Astrocyte (in vitro differentiated cells and primary cell): Measurements from ENCODE around the gene TRMT112. TPM values are rescaled to one million over a fixed set of nuclear protein-coding genes. Genes with fewer than 3 reads are reported as not detected.
A peak's percentile ranks its signal among the peaks of the same experiment; 100 is the strongest.

Experiments
- DNase-seq: peaks from one replicate; pipeline ENCODE4 v3.0.0-alpha.2; 2010; ENCODE audit warnings: low read depth
- FAIRE-seq: peaks from 2 replicates; lab custom pipeline; 2011; peaks lifted over from hg19 to GRCh38; lab: Jason Lieb, UNC
- H2AFZ ChIP-seq: 2 replicates; pipeline ENCODE4 v1.6.0; 2012; ENCODE audit warnings: low read depth, low read length, inconsistent platforms
- H3K27ac ChIP-seq: 2 replicates; pipeline ENCODE4 v1.5.1; 2011; ENCODE audit warnings: low read depth, low read length, inconsistent platforms
- H3K27me3 ChIP-seq: 2 replicates; pipeline ENCODE4 v1.6.0; 2011; ENCODE audit warnings: low read length, inconsistent platforms; ENCODE audit not compliant: insufficient read depth
- H3K36me3 ChIP-seq: 2 replicates; pipeline ENCODE4 v1.5.1; 2011; ENCODE audit warnings: low read length, inconsistent platforms; ENCODE audit not compliant: insufficient read depth
- H3K4me1 ChIP-seq: 2 replicates; pipeline ENCODE4 v1.5.1; 2011; ENCODE audit warnings: low read length, inconsistent platforms; ENCODE audit not compliant: insufficient read depth
- H3K4me2 ChIP-seq: 2 replicates; pipeline ENCODE4 v1.6.0; 2012; ENCODE audit warnings: low read length, inconsistent platforms
- H3K4me3 ChIP-seq: 2 replicates; pipeline ENCODE4 v1.5.1; 2011; ENCODE audit warnings: low read depth, mild to moderate bottlenecking, low read length, inconsistent platforms; ENCODE audit not compliant: insufficient read depth
- H3K79me2 ChIP-seq: 2 replicates; pipeline ENCODE4 v1.6.0; 2012; ENCODE audit warnings: mild to moderate bottlenecking, low read length, inconsistent platforms; ENCODE audit not compliant: insufficient read depth
- H3K9ac ChIP-seq: 2 replicates; pipeline ENCODE4 v1.6.0; 2012; ENCODE audit warnings: mild to moderate bottlenecking, low read length, inconsistent platforms
- H3K9me3 ChIP-seq: 2 replicates; pipeline ENCODE4 v1.5.1; 2012; ENCODE audit warnings: low read depth, mild to moderate bottlenecking, low read length, inconsistent platforms; ENCODE audit not compliant: insufficient read depth
- H4K20me1 ChIP-seq: 2 replicates; pipeline ENCODE4 v1.6.0; 2012; ENCODE audit warnings: low read length, inconsistent platforms; ENCODE audit not compliant: insufficient read depth
- H3K27ac Mint-ChIP-seq: one replicate; pipeline ENCODE4 v1.8.0; 2021; ENCODE audit warnings: mild to moderate bottlenecking, mixed read lengths; ENCODE audit not compliant: unreplicated experiment
- H3K27me3 Mint-ChIP-seq: one replicate; pipeline ENCODE4 v1.8.0; 2021; ENCODE audit warnings: low read depth, mixed read lengths; ENCODE audit not compliant: unreplicated experiment
- H3K36me3 Mint-ChIP-seq: one replicate; pipeline ENCODE4 v1.8.0; 2021; ENCODE audit warnings: low read depth, mixed read lengths; ENCODE audit not compliant: unreplicated experiment
- H3K4me1 Mint-ChIP-seq: one replicate; pipeline ENCODE4 v1.8.0; 2021; ENCODE audit warnings: low read depth, mixed read lengths; ENCODE audit not compliant: unreplicated experiment
- H3K4me3 Mint-ChIP-seq: one replicate; pipeline ENCODE4 v1.8.0; 2021; ENCODE audit warnings: mild to moderate bottlenecking, moderate library complexity, mixed read lengths; ENCODE audit not compliant: unreplicated experiment
- H3K9me3 Mint-ChIP-seq: one replicate; pipeline ENCODE4 v1.8.0; 2021; ENCODE audit warnings: mild to moderate bottlenecking, mixed read lengths; ENCODE audit not compliant: unreplicated experiment
- EZH2 ChIP-seq: IDR thresholded peaks from 2 replicates; pipeline ENCODE4 v1.6.1; 2012; ENCODE audit warnings: mild to moderate bottlenecking, low read length, inconsistent platforms; ENCODE audit not compliant: insufficient read depth
- total RNA-seq: library from RNA; stranded (reverse); gene quantifications from 2 replicates; pipeline ENCODE4 v1.2.1, GENCODE V29; 2021
- TF ChIP-seq, protein P1 (sequence below): IDR thresholded peaks from 2 replicates; pipeline ENCODE4 v1.5.1; 2011; ENCODE audit warnings: low read depth, mild to moderate bottlenecking, inconsistent platforms, low read length, moderate library complexity; ENCODE audit not compliant: insufficient read depth

The TRMT112 gene
- total RNA-seq, 1 donor from 2014 or later: 146 TPM

DNA sequence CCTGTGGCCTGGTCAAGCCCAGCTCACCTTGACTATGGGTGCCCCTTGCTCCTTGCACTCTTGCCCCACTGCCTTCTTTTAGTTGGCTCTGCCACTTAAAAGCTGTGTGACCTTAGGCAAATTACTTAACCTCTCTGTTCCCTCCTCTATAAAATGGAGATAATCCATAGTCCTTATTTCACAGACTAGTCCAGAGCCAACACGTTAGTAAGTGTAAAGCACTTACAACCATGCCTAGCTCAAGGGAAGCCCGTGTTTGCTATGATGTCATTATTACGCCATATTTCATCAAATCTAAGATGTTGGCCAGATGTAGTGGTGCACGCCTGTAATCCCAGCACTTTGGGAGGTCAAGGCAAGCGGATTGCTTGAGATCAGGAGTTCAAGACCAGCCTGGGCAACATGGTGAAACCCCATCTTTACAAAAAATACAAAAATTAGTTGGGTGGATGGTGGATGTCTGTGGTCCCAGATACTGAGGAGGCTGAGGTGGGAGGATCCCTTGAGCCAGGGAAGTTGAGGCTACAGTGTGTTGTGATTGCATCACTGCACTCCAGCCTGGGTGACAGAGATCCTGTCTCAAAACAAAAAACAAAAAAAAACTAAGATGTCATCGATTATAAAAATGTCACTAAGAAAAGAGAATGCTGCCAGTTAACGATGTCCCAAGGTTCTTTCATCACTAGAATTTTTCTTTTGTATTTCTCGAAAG is 20.3 kb upstream of the TRMT112 start:
- Histone ChIP-seq H2AFZ (no peak overlapping the region), H3K4me2 (no peak overlapping the region), H3K4me1 (peaks cover 12% of the 10 kb centered on the region), H3K27ac (no peak overlapping the region), H4K20me1 (no peaks in the 10 kb centered on the region), H3K9me3 (no peaks in the 10 kb centered on the region), H3K36me3 (no peaks in the 10 kb centered on the region), H3K9ac (no peak overlapping the region), H3K27me3 (no peaks in the 10 kb centered on the region), H3K4me3 (no peak overlapping the region), H3K79me2 (no peaks in the 10 kb centered on the region)
- FAIRE-seq (no peak), DNase-seq (no peak)
- H3K27me3 Mint-ChIP-seq: peaks cover 12% of the 10 kb centered on the region
- H3K9me3 Mint-ChIP-seq: no peaks in the 10 kb centered on the region
- no peaks in the 10 kb centered on the region for H3K36me3 Mint-ChIP-seq
- TF ChIP-seq EZH2: no peak
- TF ChIP-seq, protein P1, sequence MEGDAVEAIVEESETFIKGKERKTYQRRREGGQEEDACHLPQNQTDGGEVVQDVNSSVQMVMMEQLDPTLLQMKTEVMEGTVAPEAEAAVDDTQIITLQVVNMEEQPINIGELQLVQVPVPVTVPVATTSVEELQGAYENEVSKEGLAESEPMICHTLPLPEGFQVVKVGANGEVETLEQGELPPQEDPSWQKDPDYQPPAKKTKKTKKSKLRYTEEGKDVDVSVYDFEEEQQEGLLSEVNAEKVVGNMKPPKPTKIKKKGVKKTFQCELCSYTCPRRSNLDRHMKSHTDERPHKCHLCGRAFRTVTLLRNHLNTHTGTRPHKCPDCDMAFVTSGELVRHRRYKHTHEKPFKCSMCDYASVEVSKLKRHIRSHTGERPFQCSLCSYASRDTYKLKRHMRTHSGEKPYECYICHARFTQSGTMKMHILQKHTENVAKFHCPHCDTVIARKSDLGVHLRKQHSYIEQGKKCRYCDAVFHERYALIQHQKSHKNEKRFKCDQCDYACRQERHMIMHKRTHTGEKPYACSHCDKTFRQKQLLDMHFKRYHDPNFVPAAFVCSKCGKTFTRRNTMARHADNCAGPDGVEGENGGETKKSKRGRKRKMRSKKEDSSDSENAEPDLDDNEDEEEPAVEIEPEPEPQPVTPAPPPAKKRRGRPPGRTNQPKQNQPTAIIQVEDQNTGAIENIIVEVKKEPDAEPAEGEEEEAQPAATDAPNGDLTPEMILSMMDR: no peak
- no peak overlapping the region for H3K27ac Mint-ChIP-seq
- peaks cover 6% of the 10 kb centered on the region for H3K4me1 Mint-ChIP-seq
- H3K4me3 Mint-ChIP-seq: peak overlapping the region; percentile 11

DNA sequence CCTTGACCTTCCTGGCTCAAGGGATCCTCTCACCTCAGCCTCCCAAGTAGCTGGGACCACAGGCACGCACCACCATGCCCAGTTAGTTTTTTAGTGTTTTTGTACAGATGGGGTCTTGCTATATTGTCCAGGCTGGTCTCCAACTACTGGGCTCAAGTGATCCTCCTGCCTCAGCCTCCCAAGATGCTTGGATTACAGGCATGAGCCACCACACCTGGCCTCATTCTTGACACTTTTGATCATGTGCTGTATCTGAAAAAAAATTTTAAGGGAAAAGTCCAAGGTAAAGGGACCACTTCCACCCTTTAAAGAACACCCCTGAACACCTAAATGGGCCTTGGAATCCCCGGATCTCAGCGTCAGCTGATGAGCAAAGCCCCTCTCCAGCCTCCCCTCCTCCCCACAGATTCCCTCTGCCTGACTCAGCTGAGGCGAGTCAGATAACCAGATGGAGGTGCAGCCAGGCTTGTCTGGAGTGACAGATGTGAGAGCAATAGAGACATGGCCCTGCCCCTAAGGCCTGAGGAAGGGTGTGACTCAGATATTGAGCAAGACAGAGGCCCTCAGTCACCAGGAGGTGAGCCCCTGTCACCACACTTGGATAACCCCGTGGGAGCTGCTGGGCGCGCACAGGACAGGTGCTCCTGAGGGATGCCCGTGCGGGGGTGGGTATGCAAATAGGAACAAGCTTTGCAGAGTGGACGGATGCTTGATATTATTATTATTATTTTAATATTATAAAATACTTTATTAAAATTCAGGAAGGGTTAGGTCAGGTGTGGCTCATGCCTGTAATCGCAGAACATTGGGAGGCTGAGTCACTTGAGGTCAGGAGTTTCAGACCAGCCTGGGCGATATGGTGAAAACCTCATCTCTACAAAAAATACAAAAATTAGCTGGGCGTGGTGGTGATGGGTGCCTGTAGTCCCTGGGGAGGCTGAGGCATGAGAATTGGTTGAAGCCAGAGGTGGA is 17.7 kb upstream of the TRMT112 start:
- Histone ChIP-seq H4K20me1 (peaks cover 4% of the 10 kb centered on the region), H3K36me3 (no peaks in the 10 kb centered on the region), H3K27me3 (no peaks in the 10 kb centered on the region), H2AFZ (no peak overlapping the region), H3K4me3 (no peak overlapping the region), H3K79me2 (no peaks in the 10 kb centered on the region), H3K4me1 (peaks cover 16% of the 10 kb centered on the region), H3K9ac (peak overlapping the region; percentile 27), H3K4me2 (peak overlapping the region; percentile 44), H3K9me3 (no peaks in the 10 kb centered on the region), H3K27ac (peak overlapping the region; percentile 51)
- no peak for FAIRE-seq
- Mint-ChIP-seq H3K9me3 (no peaks in the 10 kb centered on the region), H3K27ac (peak overlapping the region; percentile 88), H3K27me3 (peaks cover 8% of the 10 kb centered on the region), H3K4me3 (no peak overlapping the region), H3K36me3 (no peaks in the 10 kb centered on the region), H3K4me1 (peaks cover 11% of the 10 kb centered on the region)
- no peak for TF ChIP-seq EZH2
- TF ChIP-seq, protein P1: no peak
- peak; percentile 94 for DNase-seq
